HK-2 (cell line): ENCODE data around the gene SMPD4.
"Not testable (repeated sequence)": the region's sequence is repeated elsewhere in the genome, so short reads cannot be mapped to it uniquely, and the experiment has no call there.

Source experiments
- DNase-seq: peaks from one replicate; pipeline ENCODE4 v3.0.0-alpha.2; 2018; ENCODE audit not compliant: unreplicated experiment

Gene SMPD4

GRCh38 chr2:130181325-130181879 lies at the start of gene SMPD4:
TSS of gene SMPD4 (minus strand) at chr2:130181602. CDS start at chr2:130176592, 5,010 bp downstream.
- DNase-seq = peak; percentile 98

DNA sequence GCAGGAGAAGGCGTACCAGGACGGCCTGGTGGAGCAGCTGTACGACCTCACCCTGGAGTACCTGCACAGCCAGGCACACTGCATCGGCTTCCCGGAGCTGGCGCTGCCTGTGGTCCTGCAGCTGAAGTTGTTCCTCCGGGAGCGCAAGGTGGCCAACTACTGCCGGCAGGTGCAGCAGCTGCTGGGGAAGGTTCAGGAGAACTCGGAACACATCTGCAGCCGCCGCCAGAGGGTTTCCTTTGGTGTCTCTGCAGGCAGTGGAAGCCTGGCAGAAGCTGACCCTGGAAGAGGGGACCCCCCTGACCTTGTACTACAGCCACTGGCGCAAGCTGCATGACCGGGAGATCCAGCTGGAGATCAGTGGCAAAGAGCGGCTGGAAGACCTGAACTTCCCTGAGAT lies 49.5 kb upstream of the SMPD4 start:
- DNase-seq = not testable (repeated sequence)

- not testable (repeated sequence) for DNase-seq
Observed at GRCh38 chr2:130230376-130230775, 49.0 kb upstream of the SMPD4 start.

GRCh38 chr2:130229161-130229510 lies 47.7 kb upstream of the SMPD4 start:
- not testable (repeated sequence) for DNase-seq

DNA sequence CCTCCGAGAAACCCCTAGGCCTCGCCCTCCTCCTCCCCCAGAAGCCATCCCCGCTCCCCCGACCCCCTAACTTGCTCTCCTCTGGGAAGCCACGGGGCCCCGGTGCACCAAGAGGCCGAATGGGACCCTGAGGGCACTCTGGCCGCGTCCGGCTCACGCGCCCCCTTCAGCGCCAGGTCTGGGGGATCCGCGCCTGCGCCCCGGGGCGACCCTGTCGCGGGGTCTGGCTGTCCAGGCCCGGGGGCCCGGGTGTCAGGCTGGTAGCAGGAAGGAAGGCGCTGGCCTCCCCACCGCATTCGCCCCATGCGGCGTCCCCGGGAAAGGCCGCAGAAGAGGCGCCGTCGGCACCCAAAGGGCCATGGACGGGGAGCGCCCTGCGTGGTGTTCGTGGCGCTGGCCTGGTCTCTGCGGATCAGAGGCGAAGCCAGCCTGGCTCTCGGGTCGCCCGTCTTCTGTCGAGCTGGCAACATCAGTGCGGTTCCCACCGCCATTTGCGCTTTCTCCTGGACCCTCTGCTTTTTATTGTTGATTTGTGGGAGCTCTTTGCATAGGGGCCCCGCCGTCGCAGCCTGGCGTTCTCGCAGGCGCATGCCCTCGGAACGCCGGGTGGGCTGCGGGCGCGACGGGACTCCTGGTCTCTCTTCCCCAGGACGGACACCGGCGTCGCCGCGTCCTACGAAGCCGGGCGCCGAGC lies 47.2 kb upstream of the SMPD4 start:
- DNase-seq = not testable (repeated sequence)

DNA sequence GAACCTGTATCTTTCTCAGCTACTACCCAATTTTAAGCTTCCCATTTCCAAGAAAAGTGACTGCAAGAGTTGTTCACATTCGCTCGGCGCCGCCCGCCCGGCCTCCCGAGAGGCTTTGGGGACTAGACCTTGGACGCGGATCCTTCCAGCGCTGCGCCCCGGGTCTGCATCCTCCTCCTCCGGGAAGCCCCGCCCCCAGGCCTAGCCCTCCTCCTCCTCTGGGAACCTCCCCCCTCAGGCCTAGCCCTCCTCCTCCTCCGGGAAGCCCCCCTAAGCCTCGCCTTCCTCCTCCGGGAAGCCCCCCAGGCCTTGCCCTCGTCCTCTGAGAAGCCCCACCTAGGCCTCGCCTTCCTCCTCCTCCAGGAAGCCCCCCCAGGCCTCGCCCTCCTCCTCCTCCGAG lies 46.6 kb upstream of the SMPD4 start:
- not testable (repeated sequence) for DNase-seq

DNA sequence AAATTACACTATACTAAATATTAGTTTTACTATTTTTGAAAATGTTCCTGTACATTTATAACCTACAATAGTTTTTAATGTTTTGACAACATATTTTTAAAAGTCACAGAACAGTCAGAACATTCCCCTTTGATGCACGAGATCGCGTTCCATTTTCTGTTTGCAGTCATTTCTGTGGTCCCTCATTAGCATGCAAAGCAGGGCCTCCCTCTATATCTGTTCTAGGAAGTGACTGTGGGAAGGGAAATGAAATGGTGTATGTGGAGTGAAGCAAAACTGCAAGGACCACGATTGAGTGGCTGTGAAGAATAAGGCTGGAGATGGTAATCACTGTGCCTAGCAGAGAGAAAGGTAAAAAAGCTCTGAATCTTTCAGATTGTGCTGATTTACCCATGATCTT lies 41.1 kb upstream of the SMPD4 start:
- DNase-seq = not testable (repeated sequence)

DNA sequence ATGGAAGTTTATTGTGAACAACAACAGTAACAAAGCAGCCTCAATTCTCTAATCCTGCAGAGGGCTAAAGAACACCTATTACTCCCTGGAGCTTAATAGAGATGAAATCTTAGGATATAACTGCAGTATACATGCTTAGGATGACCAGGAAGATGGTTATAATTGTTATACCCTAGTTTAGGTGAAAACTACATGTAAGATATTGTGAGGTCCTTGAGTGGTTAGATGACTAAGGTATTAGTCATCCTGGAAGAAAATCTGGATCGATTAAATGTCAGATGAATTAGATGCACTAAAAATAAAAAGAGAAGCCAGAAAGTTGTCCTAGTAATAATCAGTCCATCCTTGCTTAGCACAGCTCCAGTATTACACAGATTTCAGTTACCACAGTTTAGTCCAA lies 39.1 kb upstream of the SMPD4 start:
- DNase-seq = not testable (repeated sequence)

DNA sequence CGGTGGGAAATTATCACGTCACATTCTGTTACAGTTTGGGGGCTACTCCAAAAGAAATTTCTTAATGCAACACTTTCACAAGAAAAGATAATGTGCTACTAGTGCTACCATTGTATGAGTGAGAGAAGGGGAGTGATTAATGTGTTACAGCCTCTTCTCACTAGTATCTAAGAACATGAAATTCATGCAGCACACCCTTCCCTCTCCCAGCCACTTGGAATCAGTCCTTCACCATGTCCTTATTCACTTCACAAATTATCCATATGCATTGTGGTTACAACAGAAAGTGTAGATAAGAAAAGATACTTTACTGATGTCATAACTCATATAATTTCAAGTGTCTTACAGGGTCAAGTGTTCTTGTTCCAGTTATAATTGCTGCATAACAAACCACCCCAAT lies 37.7 kb upstream of the SMPD4 start:
- not testable (repeated sequence) for DNase-seq

DNA sequence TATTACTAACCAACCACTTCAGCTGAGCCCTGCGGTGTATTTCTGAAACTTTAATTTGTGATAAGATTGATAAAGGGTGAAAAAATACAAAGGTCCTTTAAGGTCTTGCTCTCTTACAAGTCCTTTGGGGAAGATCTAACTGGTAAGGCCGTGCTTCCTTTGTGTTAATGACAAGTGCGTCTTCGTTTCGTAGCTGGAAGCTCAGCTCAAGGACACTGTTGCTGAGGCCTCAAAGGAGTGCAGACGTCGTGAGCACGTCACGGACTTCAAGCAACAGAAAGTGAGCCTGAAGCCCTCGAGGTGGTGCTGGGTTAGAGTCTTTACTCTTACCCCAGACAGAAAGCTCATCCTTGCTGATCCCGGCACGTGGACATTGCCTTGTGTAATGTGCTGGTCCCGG lies 25.6 kb upstream of the SMPD4 start:
- not testable (repeated sequence) for DNase-seq

DNA sequence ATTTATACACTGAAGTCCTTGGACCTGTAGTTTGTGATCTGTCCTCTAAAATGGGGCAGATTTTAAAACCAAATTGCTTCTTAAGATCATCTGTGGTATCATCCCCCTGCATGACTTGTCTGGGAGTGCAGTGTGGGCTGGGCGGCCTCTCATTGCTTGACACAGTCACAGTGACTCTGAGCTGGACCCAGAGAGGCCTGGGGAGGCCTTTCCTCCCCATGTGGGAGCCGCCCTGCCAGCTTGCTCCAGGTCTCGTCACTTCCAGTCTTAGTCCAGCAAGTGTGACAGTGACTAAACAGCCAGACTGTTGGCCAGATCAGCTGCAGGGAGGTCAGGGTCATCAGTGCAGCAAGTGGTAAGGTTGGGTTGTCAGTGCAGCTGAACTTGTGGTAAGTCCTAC lies 21.7 kb upstream of the SMPD4 start:
- DNase-seq = not testable (repeated sequence)

- not testable (repeated sequence) for DNase-seq
Observed at GRCh38 chr2:130202518-130202917, 21.1 kb upstream of the SMPD4 start.

GRCh38 chr2:130198343-130198742 lies 16.9 kb upstream of the SMPD4 start, which contains the start of gene TUBA3E:
TSS of gene TUBA3E (minus strand) at chr2:130198439. CDS start at chr2:130198360, 79 bp downstream.
- DNase-seq = no peak

- DNase-seq = not testable (repeated sequence)
Observed at GRCh38 chr2:130196052-130196451, 14.7 kb upstream of the SMPD4 start.

DNA sequence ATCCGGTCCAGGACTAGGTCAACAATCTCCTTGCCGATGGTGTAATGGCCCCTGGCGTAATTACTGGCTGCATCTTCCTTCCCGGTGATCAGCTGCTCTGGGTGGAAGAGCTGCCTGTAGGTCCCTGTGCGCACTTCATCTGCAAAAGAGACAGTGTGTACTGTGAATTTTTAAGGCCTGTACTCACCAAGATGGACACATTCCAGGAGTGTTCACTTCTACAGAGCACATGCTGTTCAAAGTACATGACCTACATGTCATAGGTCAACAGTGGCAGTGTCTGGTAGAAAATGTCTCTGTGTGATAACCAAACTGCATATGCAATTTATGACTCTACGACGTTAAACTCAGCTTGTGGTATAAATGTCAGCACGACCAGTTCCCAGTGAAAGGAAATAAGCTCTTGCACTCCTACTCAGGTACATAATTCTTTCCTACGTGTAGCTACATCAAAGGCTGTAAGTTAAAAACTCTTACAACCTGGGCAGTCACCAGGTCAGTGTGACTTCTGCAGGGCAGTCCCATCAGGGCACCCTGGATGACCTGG lies 13.8 kb upstream of the SMPD4 start:
- DNase-seq = not testable (repeated sequence)

DNA sequence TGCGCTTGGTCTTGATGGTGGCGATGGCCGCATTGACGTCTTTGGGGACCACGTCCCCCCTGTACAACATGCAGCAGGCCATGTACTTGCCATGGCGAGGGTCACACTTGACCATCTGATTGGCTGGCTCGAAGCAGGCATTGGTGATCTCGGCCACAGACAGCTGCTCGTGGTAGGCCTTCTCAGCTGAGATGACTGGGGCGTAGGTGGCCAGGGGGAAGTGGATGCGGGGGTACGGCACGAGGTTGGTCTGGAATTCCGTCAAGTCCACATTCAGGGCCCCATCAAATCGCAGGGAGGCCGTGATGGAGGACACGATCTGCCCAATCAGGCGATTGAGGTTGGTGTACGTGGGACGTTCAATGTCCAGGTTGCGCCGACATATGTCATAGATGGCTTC lies 12.4 kb upstream of the SMPD4 start:
- not testable (repeated sequence) for DNase-seq

DNA sequence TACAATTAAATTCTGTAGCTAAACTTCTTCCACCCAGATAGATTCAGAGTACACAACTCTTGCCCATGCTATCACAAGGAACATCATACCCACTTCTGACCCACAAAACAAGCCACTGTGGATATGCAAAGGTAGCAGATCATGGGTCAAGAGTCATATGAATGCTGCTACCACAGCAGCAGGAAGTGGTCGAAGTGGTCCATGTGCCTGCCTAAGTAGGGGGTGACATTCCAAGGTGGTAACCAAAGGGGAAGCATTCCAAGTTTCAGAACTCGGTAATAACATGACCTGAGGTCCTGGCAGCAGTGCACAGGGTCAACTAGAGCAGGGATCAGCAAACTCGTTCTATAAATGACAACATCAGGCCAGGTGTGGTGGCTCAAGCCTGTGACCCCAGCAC lies 11.0 kb upstream of the SMPD4 start:
- DNase-seq = not testable (repeated sequence)

GRCh38 chr2:130191319-130191718 lies 9.9 kb upstream of the SMPD4 start:
- not testable (repeated sequence) for DNase-seq

DNA sequence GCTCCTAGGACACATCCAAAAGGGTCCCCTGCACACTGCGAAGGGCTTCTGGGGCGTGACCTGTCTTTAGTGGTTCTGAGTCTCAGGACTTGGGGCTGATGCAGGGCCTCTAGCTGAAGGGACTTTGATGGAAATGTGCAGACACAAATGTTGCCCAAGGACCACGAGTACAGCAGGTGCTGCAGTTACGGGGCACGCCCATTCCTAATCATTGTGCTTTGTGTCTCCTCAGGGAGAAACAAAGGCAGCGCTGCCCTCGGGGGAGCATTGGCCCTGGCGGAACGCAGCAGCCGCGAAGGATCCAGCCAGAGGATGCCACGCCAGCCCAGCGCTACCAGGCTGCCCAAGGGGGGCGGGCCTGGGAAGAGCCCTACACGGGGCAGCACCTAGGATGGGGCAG lies 8.8 kb upstream of the SMPD4 start:
- no peak for DNase-seq

DNA sequence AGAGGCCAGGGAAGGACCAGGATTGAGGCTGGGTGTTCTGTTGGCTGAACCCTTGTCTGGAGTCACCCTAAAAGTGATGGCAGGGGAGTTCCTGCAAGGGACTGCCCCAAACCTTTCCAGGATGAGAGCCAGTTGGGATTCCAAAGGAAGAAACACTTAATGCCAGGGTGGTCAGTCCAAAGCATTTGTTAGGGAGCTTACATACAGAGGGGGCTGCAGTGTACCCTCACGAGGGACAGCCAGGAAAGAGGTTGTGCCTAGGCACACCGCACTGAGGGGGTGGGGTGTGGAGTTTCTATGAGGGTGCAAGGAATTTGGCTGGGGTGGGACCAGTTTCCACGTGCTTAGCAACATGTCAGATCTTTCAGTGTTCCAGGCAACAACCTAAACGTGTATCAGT lies 7.6 kb upstream of the SMPD4 start:
- not testable (repeated sequence) for DNase-seq

DNA sequence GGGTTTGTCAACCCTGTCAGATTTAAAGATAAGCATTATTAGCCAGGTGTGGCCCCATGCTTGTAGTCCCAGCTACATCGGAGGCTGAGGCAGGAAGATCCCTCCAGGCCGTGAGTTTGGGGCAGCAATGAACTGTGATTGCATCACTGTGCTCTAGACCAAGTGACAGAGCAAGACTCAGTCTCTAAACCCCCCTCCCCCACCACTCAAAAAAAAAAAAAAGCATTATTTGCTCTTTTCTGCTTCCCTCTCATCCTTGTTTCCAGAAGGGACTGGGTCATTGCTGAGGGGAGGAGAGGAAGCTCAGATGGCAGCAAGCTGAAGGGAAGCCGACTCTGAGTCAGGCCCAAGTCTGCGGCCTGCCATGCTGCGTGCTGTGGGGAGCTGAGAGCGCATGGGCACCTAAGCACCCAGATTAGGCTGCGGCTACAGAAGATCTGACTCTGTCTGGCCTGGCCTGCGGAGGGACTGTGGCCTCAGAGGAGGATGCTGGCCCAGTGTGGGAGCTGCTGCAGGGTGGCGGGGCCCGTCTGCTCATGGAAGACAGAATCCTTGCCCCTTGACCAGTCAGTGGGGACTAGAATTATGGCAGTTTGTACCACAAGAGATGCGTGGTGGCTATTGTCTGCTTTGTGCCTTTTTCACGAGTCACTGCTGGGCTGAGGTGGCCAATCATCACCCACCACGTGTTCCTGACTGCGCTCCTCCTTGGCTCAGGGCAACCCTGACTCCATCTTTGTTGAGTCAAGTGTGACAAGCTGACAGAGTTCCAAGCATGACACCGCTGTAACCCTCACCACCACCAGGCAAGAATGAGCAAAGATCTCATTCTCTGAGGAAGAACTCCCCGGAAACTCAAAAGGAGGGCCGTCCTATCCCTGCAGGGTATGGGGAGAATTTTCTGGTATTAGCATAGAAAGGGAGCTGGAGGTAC lies 6.7 kb upstream of the SMPD4 start:
- not testable (repeated sequence) for DNase-seq

DNA sequence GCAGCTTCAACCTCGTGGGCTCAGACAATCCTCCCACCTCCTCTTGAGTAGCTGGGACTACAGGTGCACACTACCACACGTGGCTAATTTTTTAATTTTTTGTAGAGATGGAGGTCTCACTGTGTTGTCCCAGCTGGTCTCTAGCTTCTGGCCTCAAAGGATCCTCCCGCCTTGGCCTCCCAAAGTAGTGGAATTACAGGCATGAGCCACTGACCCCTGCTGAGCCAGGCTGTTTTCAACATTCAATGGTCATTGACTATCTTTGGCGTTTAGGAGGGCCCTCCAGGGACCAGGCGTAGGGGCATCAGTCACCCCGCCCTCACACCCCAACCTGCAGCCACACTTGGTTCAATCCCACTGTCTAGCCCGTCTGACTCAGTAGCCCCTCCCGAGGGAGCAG lies 5.9 kb upstream of the SMPD4 start:
- DNase-seq = no peak
